ENCODE data around the gene PRRX2.

GRCh38 chr9:129630967-129631673, 34.3 kb upstream of the PRRX2 start:
- TF ChIP-seq CTCF (IDR thresholded peaks at IDR 0.05) (no peak), EZH2 (IDR thresholded peaks at IDR 0.05; ENCODE audit: borderline replicate concordance, insufficient read depth, low read depth, low read length, poor library complexity, severe bottlenecking) (no peak)
